SK-N-SH (cell line): ENCODE results near the gene DDX25. TPM values are rescaled to one million over a fixed set of nuclear protein-coding genes. Genes with fewer than 3 reads are reported as not detected.
"Not testable (repeated sequence)": the region's sequence is repeated elsewhere in the genome, so short reads cannot be mapped to it uniquely, and the experiment has no call there.

ENCODE experiments used
- CTCF ChIA-PET: fragments of 300-600, 350-600 bp; formaldehyde crosslinking; extraction: SDS; loops from one replicate; lab custom pipeline; 2021; lab: Yijun Ruan, JAX
- POLR2A ChIA-PET: fragments of 350-600 bp; sonication (Branson Sonifier 250); formaldehyde crosslinking; extraction: SDS; loops from one replicate; lab custom pipeline; 2020; ENCODE audit warnings: antibody characterized with exemption, inconsistent platforms; lab: Yijun Ruan, JAX
- DNase-seq: peaks from one replicate; pipeline ENCODE4 v3.0.0; 2012
- H2AFZ ChIP-seq: fragments of 200-600 bp; sonication (generic); 2 replicates; pipeline ENCODE4 v1.8.1; 2016; ENCODE audit warnings: antibody characterized with exemption, mild to moderate bottlenecking, low read depth
- H3F3A ChIP-seq: fragments of 200-600 bp; sonication (generic); replicated peaks from 2 replicates; pipeline ENCODE3; 2016; ENCODE audit warnings: antibody characterized with exemption, mild to moderate bottlenecking; ENCODE audit not compliant: insufficient read depth
- H3K27ac ChIP-seq, 2 experiments: fragments of 200-500 bp in 1 of 2; fragments of 200-600 bp in 1 of 2; sonication (Bioruptor generic) in 1 of 2; sonication (generic), shearing (Covaris generic) in 1 of 2; 2 replicates each; pipeline versions ENCODE4 v1.5.1 to v1.6.1; 2014 to 2016; ENCODE audit warnings: low read depth in 2 of 2, inconsistent platforms in 1 of 2, low read length in 1 of 2, mild to moderate bottlenecking in 1 of 2, mixed read lengths in 1 of 2
- H3K27me3 ChIP-seq: fragments of 200-600 bp; sonication (generic), shearing (Covaris generic); 2 replicates; pipeline ENCODE4 v1.6.1; 2016; ENCODE audit warnings: mixed run types; ENCODE audit not compliant: insufficient read depth
- H3K36me3 ChIP-seq, 2 experiments: fragments of 200-500 bp in 1 of 2; fragments of 200-600 bp in 1 of 2; sonication (Bioruptor generic) in 1 of 2; sonication (generic) in 1 of 2; replicated peaks in 1 of 2; 2 replicates each; pipeline versions ENCODE3 to v1.5.1; 2014 to 2016; ENCODE audit warnings: low read length in 1 of 2, mild to moderate bottlenecking in 1 of 2; ENCODE audit not compliant: insufficient read depth in 2 of 2, control insufficient read depth in 1 of 2
- H3K4me1 ChIP-seq, 2 experiments: fragments of 200-500 bp in 1 of 2; fragments of 200-600 bp in 1 of 2; sonication (Bioruptor generic) in 1 of 2; sonication (generic), shearing (Covaris generic) in 1 of 2; 2 replicates each; pipeline versions ENCODE4 v1.5.1 to v1.6.1; 2014 to 2016; ENCODE audit warnings: low read depth in 1 of 2, low read length in 1 of 2, mixed run types in 1 of 2; ENCODE audit not compliant: insufficient read depth in 2 of 2, control insufficient read depth in 1 of 2
- H3K4me2 ChIP-seq: fragments of 200-600 bp; sonication (generic), shearing (Covaris generic); 2 replicates; pipeline ENCODE4 v1.6.1; 2017; ENCODE audit warnings: mixed run types
- H3K4me3 ChIP-seq, 2 experiments: fragments of 200-500 bp in 1 of 2; fragments of 200-600 bp in 1 of 2; sonication (Bioruptor generic) in 1 of 2; sonication (generic), shearing (Covaris generic) in 1 of 2; 2 replicates each; pipeline versions ENCODE4 v1.5.1 to v1.8.1; 2014 to 2016; ENCODE audit warnings: low read depth in 2 of 2, inconsistent platforms in 1 of 2, low read length in 1 of 2, mild to moderate bottlenecking in 1 of 2, mixed read lengths in 1 of 2, moderate library complexity in 1 of 2
- H3K79me2 ChIP-seq: fragments of 200-600 bp; sonication (generic); 2 replicates; pipeline ENCODE4 v1.8.1; 2017; ENCODE audit warnings: mild to moderate bottlenecking; ENCODE audit not compliant: insufficient read depth
- H3K9ac ChIP-seq: fragments of 200-600 bp; sonication (generic); 2 replicates; pipeline ENCODE4 v1.6.1; 2017; ENCODE audit warnings: mixed run types
- H3K9me2 ChIP-seq: fragments of 200-600 bp; sonication (generic); 2 replicates; pipeline ENCODE4 v1.6.1; 2017; ENCODE audit warnings: mixed run types
- H3K9me3 ChIP-seq: fragments of 200-600 bp; sonication (generic); 2 replicates; pipeline ENCODE4 v1.6.1; 2017; ENCODE audit warnings: mixed run types, mild to moderate bottlenecking, moderate library complexity
- H4K20me1 ChIP-seq: fragments of 200-600 bp; sonication (generic); 2 replicates; pipeline ENCODE4 v1.6.1; 2017; ENCODE audit warnings: mild to moderate bottlenecking, mixed run types; ENCODE audit not compliant: insufficient read depth
- ELF1 ChIP-seq: IDR thresholded peaks from 2 replicates; pipeline ENCODE4 v1.4.0; 2012
- EP300 ChIP-seq, 2 experiments: IDR thresholded peaks; 2 replicates each; pipeline versions ENCODE4 v1.4.0 to v1.6.1; 2012; ENCODE audit warnings: borderline replicate concordance in 1 of 2, low read depth in 1 of 2, low read length in 1 of 2
- FOXJ3 ChIP-seq: sonication (generic); formaldehyde crosslinking; IDR thresholded peaks from 2 replicates; pipeline ENCODE4 v1.5.1; 2020; ENCODE audit warnings: mild to moderate bottlenecking, missing genetic modification reagents
- GATA2 ChIP-seq: sonication (generic); formaldehyde crosslinking; IDR thresholded peaks from 2 replicates; pipeline ENCODE4 v1.5.0; 2020; ENCODE audit warnings: mild to moderate bottlenecking, missing genetic modification reagents
- POLR2AphosphoS5 ChIP-seq: IDR thresholded peaks from 2 replicates; pipeline ENCODE4 v1.6.1; 2012; ENCODE audit warnings: low read depth, low read length
- RAD21 ChIP-seq: IDR thresholded peaks from 2 replicates; pipeline ENCODE4 v1.6.1; 2012; ENCODE audit warnings: mild to moderate bottlenecking, low read length
- RXRA ChIP-seq: IDR thresholded peaks from 2 replicates; pipeline ENCODE4 v1.4.0; 2012; ENCODE audit warnings: low read depth, mild to moderate bottlenecking, borderline replicate concordance
- TCF12 ChIP-seq: IDR thresholded peaks from 2 replicates; pipeline ENCODE4 v1.4.0; 2012
- ZBTB33 ChIP-seq: IDR thresholded peaks from 2 replicates; pipeline ENCODE4 v1.4.0; 2012; ENCODE audit warnings: low read depth, borderline replicate concordance
- WGBS: methylation state at CpG from one replicate; pipeline ENCODE4 v1.1.6; 2017; ENCODE audit warnings: low lambda C conversion rate; 5-methylcytosine and 5-hydroxymethylcytosine counted together
- polyA plus RNA-seq, 3 experiments: library from polyadenylated mRNA; depleted of rRNA; stranded (reverse); fragments of >200 nt; gene quantifications; 2 replicates each; pipeline ENCODE4 v1.2.3, GENCODE V29; 2012

Gene DDX25
- polyA plus RNA-seq, 1 of the 3 experiments (the other 2 are of a cell fraction) = 0.12 TPM

GRCh38 chr11:125910226-125910849 lies 6.0 kb downstream of the DDX25 start (continued):
- no peak for TF ChIP-seq EP300 (IDR thresholded peaks at IDR 0.05; ENCODE audit: borderline replicate concordance in 1 of 2, low read depth in 1 of 2, low read length in 1 of 2)
- TF ChIP-seq ELF1 = no peak
- TF ChIP-seq RAD21 = no peak
- no peak for TF ChIP-seq FOXJ3 (CRISPR knock-in tag)
- TF ChIP-seq, all 33 proteins: peak for 0

GRCh38 chr11:125914601-125915000 lies 10.3 kb downstream of the DDX25 start:
- H3K4me1 ChIP-seq, H3K36me3 ChIP-seq, H3K4me3 ChIP-seq, DNase-seq, H2AFZ ChIP-seq, H3K9me2 ChIP-seq, POLR2A ChIA-PET, H3K9ac ChIP-seq, H3K4me2 ChIP-seq, H4K20me1 ChIP-seq, H3K79me2 ChIP-seq, H3F3A ChIP-seq, H3K9me3 ChIP-seq, H3K27ac ChIP-seq: not testable (repeated sequence)
- CTCF ChIA-PET = interaction anchor here (1.0 to 1.7 kb wide), 2 partner anchors 147 to 279 kb away, joined by 4 to 5 read pairs; no protein-coding TSS in a partner anchor
- peaks cover 28% of the 10 kb centered on the region; the same call in 1 of the 2 replicates for H3K27me3 ChIP-seq
- 89% methylated on average over 3 of the region's 3 CpGs for WGBS

- Histone ChIP-seq H3K27ac (no peak overlapping the region), H3K9me3 (no peaks in the 10 kb centered on the region), H3K9me2 (no peaks in the 10 kb centered on the region), H2AFZ (no peak overlapping the region), H4K20me1 (no peaks in the 10 kb centered on the region), H3K79me2 (no peaks in the 10 kb centered on the region), H3K4me1 (peaks cover 0 to 9% of the 10 kb centered on the region in 2 experiments; a peak in 1 of 4 replicates), H3K4me2 (no peak overlapping the region), H3K4me3 (no peak overlapping the region), H3F3A (no peaks in the 10 kb centered on the region), H3K9ac (no peak overlapping the region), H3K36me3 (no peaks in the 10 kb centered on the region), H3K27me3 (peaks cover 39% of the 10 kb centered on the region; the same call in 1 of the 2 replicates)
- DNase-seq = no peak
- POLR2A ChIA-PET = no interaction called here
- TF ChIP-seq TCF12 (no peak), POLR2AphosphoS5 (no peak), RXRA (no peak), GATA2 (CRISPR knock-in tag) (no peak), ZBTB33 (no peak)
- WGBS = 66% methylated on average over 12 of the region's 12 CpGs
- CTCF ChIA-PET = interaction anchor here (0.6 to 1.8 kb wide), 5 partner anchors 145 to 294 kb away, joined by 3 to 7 read pairs (median 4); partner anchors contain the start of genes FAM118B and RPUSD4
These were observed 12.5 kb downstream of the DDX25 start for GRCh38 chr11:125916683-125917347.
